Measurements from ENCODE around the gene AKAP13. TPM values are rescaled to one million over a fixed set of nuclear protein-coding genes. Genes with fewer than 3 reads are reported as not detected.

Gene AKAP13
- polyA plus RNA-seq, 1 experiment = 15.5 TPM

DNA sequence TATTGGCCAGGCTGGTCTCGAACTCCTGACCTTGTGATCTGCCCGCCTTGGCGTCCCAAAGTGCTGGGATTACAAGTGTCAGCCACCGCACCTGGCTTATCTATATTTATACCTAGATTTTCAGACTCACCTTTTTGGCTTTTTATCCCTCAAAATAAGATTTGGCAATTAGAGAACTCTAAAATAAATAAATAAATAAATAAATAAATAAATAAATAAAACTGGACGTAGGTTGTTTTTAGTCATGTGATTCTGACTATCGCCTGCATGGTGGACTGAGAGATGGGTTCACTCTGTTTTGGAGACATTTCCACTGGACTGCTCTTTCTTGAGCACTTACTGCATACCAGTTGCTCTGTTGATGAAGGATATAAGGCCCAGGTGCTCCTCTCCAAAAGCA lies 46.2 kb upstream of the AKAP13 start:
- Histone ChIP-seq H3K27me3 (ENCODE audit: control insufficient read depth, insufficient read depth, low read length) (no peaks in the 10 kb centered on the region), H3K9me3 (ENCODE audit: control insufficient read depth, insufficient read depth, low read length) (peaks cover 4% of the 10 kb centered on the region; the same call in 1 of the 2 replicates), H3K4me3 (ENCODE audit: low read depth, low read length) (no peak overlapping the region), H3K27ac (ENCODE audit: low read depth, low read length) (no peak overlapping the region)
- ChIA-PET CTCF (no interaction called here), POLR2A (interaction anchor here (1.3 kb wide), 1 partner anchor 16 kb away, joined by 8 read pairs; no protein-coding TSS in a partner anchor)
- no peak for DNase-seq (ENCODE audit: low read depth, low spot score)
- TF ChIP-seq CTCF (IDR thresholded peaks at IDR 0.05; ENCODE audit: low read depth, low read length) = no peak

GRCh38 chr15:85335193-85335942 lies 45.0 kb upstream of the AKAP13 start:
- peak; percentile 11; the same call in 1 of the 2 replicates for TF ChIP-seq CTCF (IDR thresholded peaks at IDR 0.05; ENCODE audit: low read depth, low read length)
- ChIA-PET POLR2A (interaction anchor here (0.7 kb wide), 1 partner anchor 67 kb away, joined by 3 read pairs; no protein-coding TSS in a partner anchor), CTCF (interaction anchor here (1.0 kb wide), 1 partner anchor 171 kb away, joined by 3 read pairs; no protein-coding TSS in a partner anchor)
- Histone ChIP-seq H3K27me3 (ENCODE audit: control insufficient read depth, insufficient read depth, low read length) (no peaks in the 10 kb centered on the region), H3K27ac (ENCODE audit: low read depth, low read length) (no peak overlapping the region), H3K4me3 (ENCODE audit: low read depth, low read length) (no peak overlapping the region), H3K9me3 (ENCODE audit: control insufficient read depth, insufficient read depth, low read length) (peaks cover 4% of the 10 kb centered on the region; the same call in 1 of the 2 replicates)
- no peak for DNase-seq (ENCODE audit: low read depth, low spot score)

DNA sequence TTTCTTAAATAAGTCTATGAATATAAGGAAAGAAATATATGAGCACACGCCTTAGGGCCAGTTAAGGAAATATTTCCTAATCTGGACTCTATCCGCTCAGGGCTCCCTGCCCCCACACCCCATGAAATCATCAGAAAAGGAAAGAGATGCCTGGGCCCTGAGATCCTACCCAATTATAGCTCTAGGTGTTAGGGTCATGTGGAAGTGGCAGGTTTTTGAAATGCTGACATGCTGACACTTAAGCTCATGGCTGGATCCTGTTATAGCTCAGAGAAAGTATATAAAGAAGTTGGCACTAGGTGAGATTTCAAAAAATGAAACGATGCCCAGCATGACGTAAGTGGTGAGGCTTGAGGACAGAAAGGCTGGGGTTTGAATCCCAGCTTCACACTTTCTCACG lies 43.5 kb upstream of the AKAP13 start:
- H3K9me3 ChIP-seq (ENCODE audit: control insufficient read depth, insufficient read depth, low read length) = peaks cover 4% of the 10 kb centered on the region; the same call in 1 of the 2 replicates
- no peak for TF ChIP-seq CTCF (IDR thresholded peaks at IDR 0.05; ENCODE audit: low read depth, low read length)
- no peaks in the 10 kb centered on the region for H3K27me3 ChIP-seq (ENCODE audit: control insufficient read depth, insufficient read depth, low read length)
- no peak overlapping the region for H3K27ac ChIP-seq (ENCODE audit: low read depth, low read length)
- H3K4me3 ChIP-seq (ENCODE audit: low read depth, low read length) = no peak overlapping the region
- CTCF ChIA-PET = interaction anchor here (1.0 to 1.3 kb wide), 2 partner anchors 149 to 169 kb away, joined by 3 to 4 read pairs; no protein-coding TSS in a partner anchor
- POLR2A ChIA-PET = no interaction called here
- no peak for DNase-seq (ENCODE audit: low read depth, low spot score)

DNA sequence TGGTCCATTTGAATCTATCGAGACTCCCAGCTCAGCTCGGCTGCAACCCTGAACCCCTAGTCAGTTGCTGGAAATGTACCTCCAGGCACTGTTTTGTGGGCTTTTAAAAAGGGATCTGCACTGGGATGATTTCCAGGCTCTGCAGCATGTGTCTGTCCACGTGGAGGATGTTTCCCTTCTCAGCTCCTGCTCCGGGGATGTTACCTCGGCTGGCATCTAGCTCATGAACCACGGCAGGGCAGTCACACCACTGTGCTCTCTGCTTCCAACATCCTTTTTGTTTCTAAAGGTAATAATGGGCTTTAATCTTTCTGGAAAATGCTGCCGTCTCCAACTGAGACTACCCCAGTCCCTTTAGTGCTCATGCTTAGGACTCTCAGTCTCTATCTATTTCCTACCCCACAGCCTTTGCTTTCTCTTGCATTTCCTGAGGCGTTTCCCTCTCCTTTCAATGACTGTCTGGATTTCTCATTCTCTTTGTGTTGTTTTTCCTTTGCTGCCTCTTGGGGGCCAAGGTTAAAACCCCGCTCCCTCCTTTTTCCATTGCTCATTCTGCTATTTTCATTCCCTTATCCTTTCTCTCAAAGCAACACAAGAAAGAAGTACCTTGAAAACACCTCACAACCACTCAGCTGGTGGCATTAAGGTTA lies 42.9 kb upstream of the AKAP13 start:
- ChIA-PET CTCF (interaction anchor here (0.6 to 1.3 kb wide), 3 partner anchors 31 to 148 kb away, joined by 3 to 4 read pairs (median 3); no protein-coding TSS in a partner anchor), POLR2A (no interaction called here)
- no peak overlapping the region for H3K4me3 ChIP-seq (ENCODE audit: low read depth, low read length)
- DNase-seq (ENCODE audit: low read depth, low spot score) = no peak
- TF ChIP-seq CTCF (IDR thresholded peaks at IDR 0.05; ENCODE audit: low read depth, low read length) = no peak
- H3K27me3 ChIP-seq (ENCODE audit: control insufficient read depth, insufficient read depth, low read length) = no peaks in the 10 kb centered on the region
- no peak overlapping the region for H3K27ac ChIP-seq (ENCODE audit: low read depth, low read length)
- H3K9me3 ChIP-seq (ENCODE audit: control insufficient read depth, insufficient read depth, low read length) = peaks cover 4% of the 10 kb centered on the region; the same call in 1 of the 2 replicates

DNA sequence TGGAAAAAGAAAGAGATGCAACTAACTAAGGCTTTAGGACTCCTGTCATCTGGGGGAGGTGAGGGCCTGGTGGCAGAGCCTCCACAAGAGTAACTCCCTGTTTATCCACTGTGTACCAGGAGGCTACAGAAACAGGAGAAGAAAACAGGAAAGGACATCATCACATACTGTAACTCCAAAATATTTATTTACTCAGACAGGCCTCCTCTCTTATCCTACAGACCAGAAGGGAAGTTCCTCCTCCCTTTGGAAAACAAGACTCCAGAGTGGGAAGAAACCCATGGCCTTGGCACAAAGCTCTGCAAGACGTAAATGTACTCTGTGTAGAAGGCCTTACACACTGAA lies 40.1 kb upstream of the AKAP13 start:
- no peak for DNase-seq (ENCODE audit: low read depth, low spot score)
- TF ChIP-seq CTCF (IDR thresholded peaks at IDR 0.05; ENCODE audit: low read depth, low read length) = no peak
- Histone ChIP-seq H3K9me3 (ENCODE audit: control insufficient read depth, insufficient read depth, low read length) (no peaks in the 10 kb centered on the region), H3K27me3 (ENCODE audit: control insufficient read depth, insufficient read depth, low read length) (no peaks in the 10 kb centered on the region), H3K27ac (ENCODE audit: low read depth, low read length) (no peak overlapping the region), H3K4me3 (ENCODE audit: low read depth, low read length) (no peak overlapping the region)
- POLR2A ChIA-PET = no interaction called here
- CTCF ChIA-PET = interaction anchor here (0.6 kb wide), 2 partner anchors 40 to 165 kb away, joined by 3 to 4 read pairs; partner anchors contain the start of gene AKAP13

Measured in AG04450 (cell line).